DOHH2 (cell line): ENCODE data around the gene SLC16A10.

Source experiments
- EZH2phosphoT487 ChIP-seq: fragments of 200-600 bp; sonication (generic); IDR thresholded peaks from 2 replicates; pipeline ENCODE4 v1.6.1; 2017; ENCODE audit warnings: borderline replicate concordance, mild to moderate bottlenecking, antibody characterized with exemption, low read length, moderate library complexity, mixed read lengths
- TF ChIP-seq, protein P1 (sequence below): fragments of 200-600 bp; sonication (generic); IDR thresholded peaks from one replicate; pipeline ENCODE4 v1.5.1; 2014; ENCODE audit warnings: antibody characterized with exemption, mild to moderate bottlenecking, low read depth, low read length; ENCODE audit not compliant: poor library complexity, severe bottlenecking

DNA sequence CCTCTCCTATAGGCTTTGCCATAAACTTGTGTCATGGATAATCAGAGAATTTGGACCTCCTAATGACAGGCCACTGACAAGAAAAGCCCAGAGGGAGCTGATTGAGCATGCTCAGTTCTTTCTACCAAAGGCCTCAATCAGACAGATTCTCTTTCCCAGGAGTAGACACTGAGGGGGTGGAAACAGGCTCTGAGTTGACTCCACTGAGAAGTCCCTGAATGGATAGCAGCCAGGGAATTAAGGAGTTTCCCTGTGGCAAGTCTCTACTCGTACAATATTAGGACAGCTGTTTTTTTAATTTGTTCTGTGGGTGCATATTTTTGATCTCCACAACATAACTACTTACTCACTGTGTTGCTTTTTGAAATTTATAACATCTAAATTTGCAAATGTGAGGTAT is 63.3 kb downstream of the SLC16A10 start:
- TF ChIP-seq, protein P1, sequence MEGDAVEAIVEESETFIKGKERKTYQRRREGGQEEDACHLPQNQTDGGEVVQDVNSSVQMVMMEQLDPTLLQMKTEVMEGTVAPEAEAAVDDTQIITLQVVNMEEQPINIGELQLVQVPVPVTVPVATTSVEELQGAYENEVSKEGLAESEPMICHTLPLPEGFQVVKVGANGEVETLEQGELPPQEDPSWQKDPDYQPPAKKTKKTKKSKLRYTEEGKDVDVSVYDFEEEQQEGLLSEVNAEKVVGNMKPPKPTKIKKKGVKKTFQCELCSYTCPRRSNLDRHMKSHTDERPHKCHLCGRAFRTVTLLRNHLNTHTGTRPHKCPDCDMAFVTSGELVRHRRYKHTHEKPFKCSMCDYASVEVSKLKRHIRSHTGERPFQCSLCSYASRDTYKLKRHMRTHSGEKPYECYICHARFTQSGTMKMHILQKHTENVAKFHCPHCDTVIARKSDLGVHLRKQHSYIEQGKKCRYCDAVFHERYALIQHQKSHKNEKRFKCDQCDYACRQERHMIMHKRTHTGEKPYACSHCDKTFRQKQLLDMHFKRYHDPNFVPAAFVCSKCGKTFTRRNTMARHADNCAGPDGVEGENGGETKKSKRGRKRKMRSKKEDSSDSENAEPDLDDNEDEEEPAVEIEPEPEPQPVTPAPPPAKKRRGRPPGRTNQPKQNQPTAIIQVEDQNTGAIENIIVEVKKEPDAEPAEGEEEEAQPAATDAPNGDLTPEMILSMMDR, result no peak
- TF ChIP-seq EZH2phosphoT487, result no peak
